ENCODE results near the gene TMEM87B. TPM values are rescaled to one million over a fixed set of nuclear protein-coding genes. Genes with fewer than 3 reads are reported as not detected.

TMEM87B gene
- 6.3 and 16.9 TPM in 2 replicates for total RNA-seq (2012; rRNA removed)
- 8.8 and 12.5 TPM in 2 replicates for polyA plus RNA-seq (2012; rRNA removed)
- 2.8 and 3.4 TPM in 2 replicates for polyA plus RNA-seq (2012; cell fraction: cytosol; rRNA removed)
- polyA plus RNA-seq (2012; cell fraction: nucleus; rRNA removed; ENCODE audit: low replicate concordance), result 7.8 and 22.3 TPM in 2 replicates
- Bru-seq, nascent RNA, result percentile 91 among the genes with signal in this experiment
- percentile 88 among the genes with signal in this experiment for BruChase-seq, experiment 1, labeled RNA remaining after a 6-hour chase
- BruChase-seq, experiment 2, labeled RNA remaining after a 2-hour chase, result percentile 91 among the genes with signal in this experiment
- long read RNA-seq, full-length matches to known transcripts, result 22 of 30 reads
- long read RNA-seq, partial matches to known transcripts, result 2 of 30 reads
- long read RNA-seq, other reads (novel, unspliced or antisense), result 6 of 30 reads

GRCh38 chr2:112054847-112055729, at the start of gene TMEM87B:
TSS of gene TMEM87B (plus strand) at chr2:112055269. CDS start at chr2:112055592, 323 bp downstream.
- peaks cover 7% of the 10 kb centered on the region; the same call in 1 of the 2 replicates for H3K36me3 ChIP-seq (ENCODE audit: control insufficient read depth, insufficient read depth, low read length)
- peak within 1 kb of the TSS; percentile 96 for H3K23ac ChIP-seq (ENCODE audit: low read depth, low read length)
- H2AK5ac ChIP-seq (ENCODE audit: low read depth, low read length), result peak within 1 kb of the TSS; percentile 80
- peak within 1 kb of the TSS; percentile 85 for H3K56ac ChIP-seq (ENCODE audit: extremely low read depth, insufficient read depth, low read length)
- H2AFZ ChIP-seq (replicated peaks; ENCODE audit: low read length, poor library complexity), result peak within 1 kb of the TSS; percentile 92
- peak within 1 kb of the TSS; percentile 90 for H2BK120ac ChIP-seq (ENCODE audit: low read depth, low read length)
- H3K9me1 ChIP-seq (ENCODE audit: insufficient read depth, low read length), result peaks cover 14% of the 10 kb centered on the region
- intact Hi-C loops (cut with micrococcal nuclease), result loop anchor here (1.0 to 5.0 kb wide), 3 partner anchors 11 to 222 kb away; partner anchors contain the start of genes ZC3H6 and ZC3H8
- peak within 1 kb of the TSS; percentile 97 for H3K4ac ChIP-seq (ENCODE audit: low read depth, low read length)
- POLR2A ChIA-PET (ENCODE audit: unreplicated experiment), result interaction anchor here (0.6 kb wide), 1 partner anchor 218 kb away, joined by 8 read pairs; no protein-coding TSS in a partner anchor
- H2BK5ac ChIP-seq (ENCODE audit: low read depth, low read length, poor library complexity, severe bottlenecking), result peak within 1 kb of the TSS; percentile 91
- DNase-seq (peak; percentile 98), ATAC-seq (ENCODE audit: low read depth) (peak; percentile 64)
- peak within 1 kb of the TSS; percentile 57 to 90 for H4K8ac ChIP-seq (ENCODE audit: low read depth in 2 of 2, low read length in 2 of 2)
- peaks cover 22% of the 10 kb centered on the region for H4K20me1 ChIP-seq (ENCODE audit: insufficient read depth, low read length)
- peak within 1 kb of the TSS; percentile 73 for H4K5ac ChIP-seq (ENCODE audit: low read depth, low read length)
- peak within 1 kb of the TSS; percentile 100 for H2AK9ac ChIP-seq (replicated peaks; ENCODE audit: low read depth, low read length, poor library complexity)
- H2BK15ac ChIP-seq (ENCODE audit: low read depth, low read length), result peak within 1 kb of the TSS; percentile 69; the same call in 1 of the 3 replicates
- H3K27me3 ChIP-seq (ENCODE audit: control insufficient read depth, insufficient read depth, low read length), result no peaks in the 10 kb centered on the region
- H3K4me2 ChIP-seq (ENCODE audit: low read depth, low read length), result peak within 1 kb of the TSS; percentile 84
- H3K27ac ChIP-seq (ENCODE audit: insufficient read depth, low read length), result peak within 1 kb of the TSS; percentile 95
- CTCF ChIA-PET, result interaction anchor here (0.7 kb wide), 1 partner anchor 39 kb away, joined by 6 read pairs; no protein-coding TSS in a partner anchor
- in situ Hi-C loops (cut with MboI; ENCODE audit: low sequenced_read_pairs), result no loop called here
- peaks cover 12% of the 10 kb centered on the region for H3K4me1 ChIP-seq (ENCODE audit: control insufficient read depth, insufficient read depth, low read length)
- peak within 1 kb of the TSS; percentile 99 for H3K18ac ChIP-seq (ENCODE audit: low read depth, low read length)
- H4K91ac ChIP-seq (ENCODE audit: insufficient read depth, low read depth, low read length), result peak within 1 kb of the TSS; percentile 95
- H2BK20ac ChIP-seq (ENCODE audit: low read depth, low read length), result peak within 1 kb of the TSS; percentile 63
- H3K4me3 ChIP-seq (ENCODE audit: insufficient read depth, low read depth, low read length), result peak within 1 kb of the TSS; percentile 87
- H3K79me1 ChIP-seq (ENCODE audit: low read depth in 1 of 2, low read length in 2 of 2), result peaks cover 24 to 40% of the 10 kb centered on the region in 2 experiments
- no peaks in the 10 kb centered on the region for H3K9me3 ChIP-seq (ENCODE audit: control insufficient read depth, insufficient read depth, low read length)
- TF ChIP-seq MXI1 (IDR thresholded peaks at IDR 0.05; ENCODE audit: borderline replicate concordance, low read depth, low read length) (peak; percentile 70; the same call in 1 of the 2 replicates), RCOR1 (IDR thresholded peaks at IDR 0.05; ENCODE audit: insufficient replicate concordance, low read length) (no peak), BHLHE40 (IDR thresholded peaks at IDR 0.05; ENCODE audit: low read depth, low read length) (peak; percentile 96), MAZ (IDR thresholded peaks at IDR 0.05; ENCODE audit: borderline replicate concordance, low read depth, low read length) (peak; percentile 80; the same call in 1 of the 2 replicates), RAD21 (IDR thresholded peaks at IDR 0.05; ENCODE audit: low read length) (0 out of 2 replicates have a peak, but pooled peaks have one; percentile 3), ELK1 (IDR thresholded peaks at IDR 0.05; ENCODE audit: borderline replicate concordance, low read depth, low read length) (no peak), POLR2A (IDR thresholded peaks at IDR 0.05; ENCODE audit: low read depth, low read length) (peak; percentile 85)
- H3K9ac ChIP-seq (ENCODE audit: low read depth, low read length), result peak within 1 kb of the TSS; percentile 90
- TSS peak; percentile 76 for BruUV-seq (replicated peaks)
- H3K14ac ChIP-seq (replicated peaks; ENCODE audit: low read depth, low read length), result peak within 1 kb of the TSS; percentile 99
- WGBS, 2 experiments (ENCODE audit: extremely low coverage in 2 of 2, insufficient read length in 1 of 2), result 0% methylated on average over 25 of the region's 90 CpGs; no CpG with 5 or more reads in 1 of the 2 experiments
- dilution Hi-C loops (cut with HindIII; ENCODE audit: low sequenced_read_pairs, unreplicated experiment), result no loop called here

Data from IMR-90 (cell line).